Left renal cortex interstitium (tissue), 4 donors: ENCODE measurements around the gene ZNF334. TPM values are rescaled to one million over a fixed set of nuclear protein-coding genes. Genes with fewer than 3 reads are reported as not detected.
A peak's percentile ranks its signal among the peaks of the same experiment; 100 is the strongest.

Experiments
- DNase-seq, 4 donors: peaks; one replicate each; pipeline ENCODE4 v3.0.0-alpha.2; 2013; ENCODE audit warnings: low read depth in 4 of 4, low spot score in 2 of 4, missing footprints in 1 of 4
- polyA plus RNA-seq, 4 donors: library from polyadenylated mRNA; unstranded; fragments of 120-200 nt; gene quantifications; one replicate each; pipeline ENCODE4 v1.2.1, GENCODE V29; 2013; ENCODE audit not compliant: insufficient read length in 4 of 4

Gene ZNF334
- polyA plus RNA-seq: 10 to 100 TPM; 19.5 to 46.7 (median 31.3) TPM

- DNase-seq: peak; percentile 31 to 69 (median 48)
These were observed at the start of gene ZNF334 for GRCh38 chr20:46512943-46513844. Gene ZNF334, minus strand, starts transcription at chr20:46513559. Its CDS starts 1,457 bp downstream, at chr20:46512102.

GRCh38 chr20:46562373-46563169 is 49.2 kb upstream of the ZNF334 start:
- DNase-seq: peak; percentile 65 to 83 (median 74)

GRCh38 chr20:46562009-46562372 is 48.6 kb upstream of the ZNF334 start:
- no peak for DNase-seq

- DNase-seq: no peak
These were observed 46.5 kb upstream of the ZNF334 start for GRCh38 chr20:46559685-46560440.

- no peak for DNase-seq
These were observed 45.6 kb upstream of the ZNF334 start for GRCh38 chr20:46559001-46559400.

GRCh38 chr20:46558511-46558959 is 45.2 kb upstream of the ZNF334 start:
- DNase-seq: no peak

- DNase-seq: no peak
These were observed 44.0 kb upstream of the ZNF334 start for GRCh38 chr20:46557231-46557956.

- no peak for DNase-seq
These were observed 42.1 kb upstream of the ZNF334 start for GRCh38 chr20:46555370-46555956.

- DNase-seq: no peak
These were observed 41.5 kb upstream of the ZNF334 start for GRCh38 chr20:46554828-46555227.

- no peak for DNase-seq
These were observed 40.6 kb upstream of the ZNF334 start for GRCh38 chr20:46553926-46554325.

- DNase-seq: no peak
These were observed 39.4 kb upstream of the ZNF334 start for GRCh38 chr20:46552460-46553420.

- no peak for DNase-seq
These were observed 38.4 kb upstream of the ZNF334 start for GRCh38 chr20:46551522-46552381.

GRCh38 chr20:46550461-46550860 is 37.1 kb upstream of the ZNF334 start, which contains the start of gene OCSTAMP:
Gene OCSTAMP, minus strand, starts transcription at chr20:46550654. Its CDS starts 94 bp downstream, at chr20:46550560.
- no peak for DNase-seq

GRCh38 chr20:46549188-46549972 is 36.0 kb upstream of the ZNF334 start:
- no peak for DNase-seq

- DNase-seq: no peak
These were observed 35.3 kb upstream of the ZNF334 start for GRCh38 chr20:46548688-46549087.

GRCh38 chr20:46547995-46548394 is 34.6 kb upstream of the ZNF334 start:
- DNase-seq: no peak

- no peak for DNase-seq
These were observed 33.6 kb upstream of the ZNF334 start for GRCh38 chr20:46546936-46547335.
